Psoas muscle (tissue), 8 donors: ENCODE results near the gene C6. TPM values are rescaled to one million over a fixed set of nuclear protein-coding genes. Genes with fewer than 3 reads are reported as not detected.

Source experiments
- ATAC-seq, 4 donors: fragments of 200-7000 bp; cut with Tn5 transposase; one replicate each; pipeline ENCODE4 v1.9.1; 2020; ENCODE audit warnings: moderate library complexity in 3 of 4, mild to moderate bottlenecking in 2 of 4
- DNase-seq, 2 donors: peaks; one replicate each; pipeline ENCODE4 v3.0.0-alpha.2; 2020
- H3K27ac ChIP-seq: fragments of 200-600 bp; one replicate; pipeline ENCODE4 v1.8.0; 2022
- H3K27me3 ChIP-seq, 3 donors: fragments of 200-600 bp in 1 of 3; one replicate each; pipeline versions ENCODE4 v1.6.1 to v1.8.0; 2013 to 2022; ENCODE audit warnings: low read length in 2 of 3, mild to moderate bottlenecking in 2 of 3, moderate library complexity in 1 of 3; ENCODE audit not compliant: insufficient read depth in 3 of 3
- H3K36me3 ChIP-seq, 2 donors: fragments of 200-600 bp in 1 of 2; one replicate each; pipeline versions ENCODE4 v1.6.1 to v1.8.0; 2013 to 2022; ENCODE audit warnings: low read depth in 1 of 2, mild to moderate bottlenecking in 1 of 2, moderate library complexity in 1 of 2; ENCODE audit not compliant: insufficient read depth in 1 of 2
- H3K4me1 ChIP-seq: fragments of 200-600 bp; one replicate; pipeline ENCODE4 v1.8.0; 2022
- H3K4me3 ChIP-seq: fragments of 200-600 bp; one replicate; pipeline ENCODE4 v1.8.0; 2022; ENCODE audit warnings: mild to moderate bottlenecking
- H3K9me3 ChIP-seq: fragments of 200-600 bp; one replicate; pipeline ENCODE4 v1.8.0; 2022
- WGBS, 3 donors: extraction: QIAGEN DNeasy Blood & Tissue Kit; methylation state at CpG; one replicate each; pipeline versions ENCODE4 v1.1.6 to v1.1.7; 2013; 5-methylcytosine and 5-hydroxymethylcytosine counted together
- intact Hi-C, 2 donors: fragments of 100-400 bp; cut with DNase I; formaldehyde crosslinking; loops; one replicate each; pipeline versions ENCODE4 v1.11.0 to v1.14.2; 2022
- polyA plus RNA-seq, 3 donors: library from polyadenylated mRNA; stranded (reverse); fragments of 200-250 nt; gene quantifications; one replicate each; pipeline ENCODE4 v1.2.3, GENCODE V29; 2013
- total RNA-seq, 4 donors: library from RNA; stranded (reverse); fragmentation: NEBNext Ultra II Directional in 2 of 4; extraction: Animal tissue kit (Norgen Biotek cat#: 25700) in 2 of 4; gene quantifications; one replicate each; pipeline versions ENCODE4 v1.2.1 to v1.2.4, GENCODE V29; 2021 to 2023
- TF ChIP-seq, protein P1 (sequence below): fragments of 200-600 bp; IDR thresholded peaks from one replicate; pipeline ENCODE4 v1.8.0; 2022; ENCODE audit warnings: antibody characterized with exemption
- donor health status: healthy with polysubstance abuse.
- donor health status: DM: no; HTN: no; CAD: no; lungs with moderate emphysema.
- donor health status: Bipolar disorder and iron deficiency.
- donor health status: healthy.
- donor health status: DM: yes; HTN: yes; CAD: no.
- donor health status: DM: no; HTN: no; CAD: no.
- donor health status: DM: no; HTN: no; CAD: no.
- donor health status: DM: yes; HTN: yes; CAD: no.

C6 gene
- total and polyA plus RNA-seq, 7 donors, result 0.13 to 1.1 (median 0.17) TPM

DNA sequence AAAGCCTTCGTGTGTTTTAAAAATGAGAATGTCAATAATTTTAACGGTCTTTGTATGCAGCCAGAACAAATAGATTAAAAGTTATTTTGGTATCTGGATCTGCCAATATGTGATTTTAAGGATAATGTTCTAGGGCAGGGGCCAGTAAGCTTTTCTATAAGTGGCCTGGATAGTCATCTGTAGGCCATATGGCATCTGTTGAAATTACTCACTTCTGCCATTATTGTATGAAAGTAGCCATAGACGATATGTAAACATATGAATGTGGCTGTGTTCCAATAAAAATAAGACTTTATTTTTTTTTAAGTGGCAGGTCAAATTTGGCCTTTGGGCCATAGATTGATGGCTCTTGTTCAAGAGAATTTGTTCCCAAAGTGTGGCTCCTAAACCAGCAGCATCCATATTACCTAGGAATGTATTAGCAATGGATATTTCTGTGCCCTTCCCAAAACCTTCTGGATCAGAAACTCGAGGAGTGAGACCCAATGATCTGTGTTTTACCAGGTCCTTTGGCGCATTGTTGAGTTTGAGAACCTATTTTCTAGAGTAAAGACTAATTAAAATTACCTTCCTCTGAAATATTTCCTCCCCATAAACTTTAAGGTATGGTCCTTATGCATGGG is 55.9 kb downstream of the C6 start:
- no peaks in the 10 kb centered on the region for H3K9me3 ChIP-seq
- intact Hi-C loops, result no loop called here
- TF ChIP-seq, protein P1, sequence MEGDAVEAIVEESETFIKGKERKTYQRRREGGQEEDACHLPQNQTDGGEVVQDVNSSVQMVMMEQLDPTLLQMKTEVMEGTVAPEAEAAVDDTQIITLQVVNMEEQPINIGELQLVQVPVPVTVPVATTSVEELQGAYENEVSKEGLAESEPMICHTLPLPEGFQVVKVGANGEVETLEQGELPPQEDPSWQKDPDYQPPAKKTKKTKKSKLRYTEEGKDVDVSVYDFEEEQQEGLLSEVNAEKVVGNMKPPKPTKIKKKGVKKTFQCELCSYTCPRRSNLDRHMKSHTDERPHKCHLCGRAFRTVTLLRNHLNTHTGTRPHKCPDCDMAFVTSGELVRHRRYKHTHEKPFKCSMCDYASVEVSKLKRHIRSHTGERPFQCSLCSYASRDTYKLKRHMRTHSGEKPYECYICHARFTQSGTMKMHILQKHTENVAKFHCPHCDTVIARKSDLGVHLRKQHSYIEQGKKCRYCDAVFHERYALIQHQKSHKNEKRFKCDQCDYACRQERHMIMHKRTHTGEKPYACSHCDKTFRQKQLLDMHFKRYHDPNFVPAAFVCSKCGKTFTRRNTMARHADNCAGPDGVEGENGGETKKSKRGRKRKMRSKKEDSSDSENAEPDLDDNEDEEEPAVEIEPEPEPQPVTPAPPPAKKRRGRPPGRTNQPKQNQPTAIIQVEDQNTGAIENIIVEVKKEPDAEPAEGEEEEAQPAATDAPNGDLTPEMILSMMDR, result no peak
- no peak overlapping the region for H3K27ac ChIP-seq
- H3K4me3 ChIP-seq, result no peak overlapping the region
- H3K27me3 ChIP-seq, result no peaks in the 10 kb centered on the region
- H3K4me1 ChIP-seq, result no peaks in the 10 kb centered on the region
- H3K36me3 ChIP-seq, result no peaks in the 10 kb centered on the region
- ATAC-seq, result no peak
- DNase-seq, result no peak
- 62 to 76% (median 66%) methylated on average over 5 of the region's 5 CpGs for WGBS, 3 donors

DNA sequence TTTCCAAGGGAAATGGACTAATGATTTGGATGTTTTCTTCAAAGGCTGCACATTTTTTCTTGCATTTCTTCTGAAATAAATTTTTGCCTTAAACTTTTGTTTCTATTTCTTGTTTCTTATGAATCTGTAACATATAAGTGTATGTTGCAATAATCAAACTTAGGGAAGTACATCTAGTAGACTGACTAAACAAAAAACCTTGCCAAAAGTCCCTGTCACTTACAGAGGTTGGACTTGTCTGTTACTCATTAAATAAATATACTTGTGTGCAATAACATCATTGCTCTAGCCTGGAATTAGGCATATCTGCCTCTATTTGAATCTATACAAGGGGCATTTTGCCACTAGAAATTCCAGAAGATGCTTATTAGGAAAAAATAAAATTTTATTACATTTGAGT is 56.6 kb downstream of the C6 start:
- no peak overlapping the region for H3K27ac ChIP-seq
- intact Hi-C loops, result no loop called here
- no peak for ATAC-seq
- DNase-seq, result no peak
- H3K36me3 ChIP-seq, result no peaks in the 10 kb centered on the region
- H3K4me3 ChIP-seq, result no peak overlapping the region
- TF ChIP-seq, protein P1, result no peak
- no peaks in the 10 kb centered on the region for H3K4me1 ChIP-seq
- H3K27me3 ChIP-seq, result no peaks in the 10 kb centered on the region
- no peaks in the 10 kb centered on the region for H3K9me3 ChIP-seq

DNA sequence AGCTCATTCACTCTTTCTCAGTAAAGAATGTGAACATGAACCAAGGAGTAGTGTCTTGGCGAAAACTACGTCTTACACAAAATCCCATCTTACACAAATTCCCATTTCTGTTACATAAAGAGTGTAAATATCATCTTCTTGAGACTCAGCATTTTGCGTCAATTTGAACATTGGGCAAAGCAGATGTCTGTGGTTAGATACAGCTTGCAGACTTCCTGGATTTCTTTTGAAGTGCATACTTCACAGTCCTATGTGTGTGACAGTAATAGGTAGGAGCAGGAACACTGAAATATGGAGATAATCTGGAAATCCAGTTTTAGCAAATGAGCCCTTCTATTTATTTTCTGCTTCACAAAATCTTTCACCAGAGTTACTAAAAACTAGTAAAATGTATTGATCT is 58.8 kb downstream of the C6 start:
- no peaks in the 10 kb centered on the region for H3K4me1 ChIP-seq
- H3K36me3 ChIP-seq, result no peaks in the 10 kb centered on the region
- DNase-seq (no peak), ATAC-seq (no peak)
- 87 to 93% (median 90%) methylated on average over 3 of the region's 3 CpGs for WGBS, 3 donors
- no peak overlapping the region for H3K4me3 ChIP-seq
- TF ChIP-seq, protein P1, result no peak
- no peaks in the 10 kb centered on the region for H3K27me3 ChIP-seq
- H3K27ac ChIP-seq, result no peak overlapping the region
- intact Hi-C loops, result no loop called here
- H3K9me3 ChIP-seq, result no peaks in the 10 kb centered on the region

DNA sequence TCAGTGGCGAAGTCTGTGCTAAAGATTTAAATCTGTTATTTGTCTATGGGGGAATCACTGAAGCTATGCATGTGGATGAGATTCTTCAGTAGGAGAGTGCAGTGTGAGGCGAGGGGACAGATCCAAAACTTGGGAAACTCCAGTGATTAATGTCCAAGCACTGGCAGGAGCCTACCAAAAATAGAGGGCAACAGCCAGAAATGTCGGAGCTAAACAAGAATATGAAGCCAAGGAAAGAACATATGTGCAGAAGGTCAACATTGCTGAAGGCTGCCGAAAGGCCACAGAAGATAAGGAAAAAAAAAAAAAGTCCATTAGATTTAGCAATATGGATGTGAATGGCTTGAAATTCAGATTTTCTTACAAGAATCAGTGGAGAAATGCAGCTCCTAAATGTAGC is 61.8 kb downstream of the C6 start:
- WGBS, 3 donors, result 72 to 82% (median 74%) methylated on average over 4 of the region's 4 CpGs
- no peak for ATAC-seq
- H3K27ac ChIP-seq, result no peak overlapping the region
- no peaks in the 10 kb centered on the region for H3K4me1 ChIP-seq
- H3K36me3 ChIP-seq, result no peaks in the 10 kb centered on the region
- no peaks in the 10 kb centered on the region for H3K9me3 ChIP-seq
- H3K27me3 ChIP-seq, result no peaks in the 10 kb centered on the region
- TF ChIP-seq, protein P1, result no peak
- DNase-seq, result no peak
- intact Hi-C loops, result no loop called here
- H3K4me3 ChIP-seq, result no peak overlapping the region

DNA sequence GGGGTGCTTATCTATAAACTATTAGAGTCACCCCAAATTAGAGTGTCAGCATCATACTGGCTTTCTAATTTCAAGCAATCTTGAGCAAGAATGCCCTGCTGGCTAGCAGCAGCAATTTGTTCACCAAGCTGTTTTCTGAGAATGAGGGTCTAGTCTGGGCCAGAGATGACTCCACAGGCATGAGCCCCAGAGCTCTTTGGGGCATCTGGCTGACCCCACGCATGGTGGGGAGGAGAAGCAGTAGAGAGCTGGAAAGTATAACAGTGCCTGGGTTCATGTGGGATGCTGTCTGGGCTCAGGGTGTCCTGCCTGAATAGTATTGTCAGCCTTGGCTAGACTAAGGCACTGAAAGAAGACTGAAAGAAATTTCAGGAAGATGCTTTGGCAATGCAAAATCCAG is 64.9 kb downstream of the C6 start:
- Histone ChIP-seq H3K9me3 (no peaks in the 10 kb centered on the region), H3K36me3 (no peaks in the 10 kb centered on the region), H3K4me3 (no peak overlapping the region), H3K4me1 (no peaks in the 10 kb centered on the region), H3K27ac (no peak overlapping the region), H3K27me3 (no peaks in the 10 kb centered on the region)
- DNase-seq (no peak), ATAC-seq (no peak)
- WGBS, 3 donors, result 69 to 87% (median 81%) methylated on average over 1 of the region's 1 CpG
- intact Hi-C loops, result no loop called here
- TF ChIP-seq, protein P1, result no peak
